Stimulated activated CD8-positive, alpha-beta memory T cell treated with anti-CD3 and anti-CD28 coated beads, Interleukin-2, amount 100 ng/mL, for 1 hour (primary cell): ENCODE measurements around the gene LYL1.

Source experiments
- DNase-seq, 2 donors: peaks; one replicate each; pipeline ENCODE4 v3.0.0-alpha.2; 2020; ENCODE audit warnings: low read depth in 2 of 2

Gene LYL1

GRCh38 chr19:13104848-13105711 is 2.4 kb upstream of the LYL1 start:
- no peak for DNase-seq

DNA sequence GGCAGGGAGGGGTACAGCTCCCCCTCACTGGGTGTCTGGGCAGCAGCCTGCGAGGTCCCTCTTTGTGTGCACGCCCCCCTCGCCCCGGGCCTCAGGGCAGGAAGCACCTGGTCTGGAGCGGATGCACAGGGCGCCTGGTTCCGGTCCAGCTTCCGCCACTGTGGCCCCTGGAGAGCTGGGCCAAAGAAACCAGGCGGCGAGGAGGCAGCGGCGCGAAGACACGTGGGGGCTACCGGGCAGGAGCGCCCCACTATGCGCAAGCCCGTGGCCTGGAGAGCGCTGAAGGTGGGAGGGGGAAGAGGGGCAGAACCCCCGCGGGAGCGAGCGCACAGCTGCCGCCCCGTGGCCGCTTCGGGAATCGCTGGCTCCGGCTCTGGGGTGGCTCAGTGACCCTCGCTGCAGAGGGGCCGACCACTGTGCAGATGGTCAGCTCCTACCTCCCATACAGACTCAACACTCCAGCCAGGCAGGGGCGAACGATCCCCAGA is 1.7 kb upstream of the LYL1 start:
- DNase-seq = peak in 1 of 2 donors; percentile 49

GRCh38 chr19:13103581-13104359 is 1.1 kb upstream of the LYL1 start:
- DNase-seq = no peak

DNA sequence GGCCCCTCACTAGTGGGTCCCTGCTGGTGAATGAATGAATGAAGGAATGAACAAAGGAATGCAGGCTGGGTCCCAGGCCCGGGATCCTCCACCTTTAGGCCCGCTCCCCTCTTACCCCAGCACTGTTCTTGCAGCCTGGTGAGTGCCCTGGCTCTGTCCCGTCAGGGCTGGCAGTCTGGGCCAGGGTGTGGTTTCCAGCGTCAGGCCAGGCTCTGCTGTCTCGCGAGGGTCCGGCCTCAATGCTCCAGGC is 317 bp downstream of the LYL1 start:
- no peak for DNase-seq

- no peak for DNase-seq
Observed at GRCh38 chr19:13101590-13102415, 855 bp downstream of the LYL1 start.

- no peak for DNase-seq
Observed at GRCh38 chr19:13100841-13101589, 1.6 kb downstream of the LYL1 start.

DNA sequence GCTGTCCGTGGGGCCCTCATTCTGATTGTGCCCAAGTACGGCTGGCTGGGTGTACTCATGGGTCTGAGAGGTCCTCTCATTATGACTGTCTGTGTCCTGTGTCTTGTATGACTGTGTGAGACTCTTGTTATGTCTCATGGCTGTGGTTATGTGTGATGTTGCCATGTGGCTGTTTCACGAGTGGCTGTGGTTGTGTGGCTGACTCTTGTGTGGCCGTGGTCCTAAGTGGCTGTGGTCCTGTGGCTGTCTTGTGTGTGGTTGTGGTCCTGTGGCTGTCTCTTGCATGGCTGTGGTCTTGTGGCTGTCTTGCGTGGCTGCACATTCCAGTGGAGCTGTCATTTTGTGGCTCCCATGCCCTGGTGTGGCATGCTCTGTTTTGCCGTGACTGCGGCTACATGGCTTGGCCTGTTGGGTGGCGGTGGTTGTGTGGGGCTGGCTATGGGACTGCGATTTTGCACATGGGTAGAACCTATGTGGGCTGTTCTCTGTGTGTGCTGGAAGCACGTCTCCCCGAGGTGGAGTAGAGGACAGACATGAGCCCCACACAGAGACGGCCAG is 2.5 kb downstream of the LYL1 start:
- no peak for DNase-seq

- peak; percentile 50 to 63 for DNase-seq
Observed at GRCh38 chr19:13099073-13099999, 3.3 kb downstream of the LYL1 start.

GRCh38 chr19:13098277-13099072 is 4.2 kb downstream of the LYL1 start:
- no peak for DNase-seq

DNA sequence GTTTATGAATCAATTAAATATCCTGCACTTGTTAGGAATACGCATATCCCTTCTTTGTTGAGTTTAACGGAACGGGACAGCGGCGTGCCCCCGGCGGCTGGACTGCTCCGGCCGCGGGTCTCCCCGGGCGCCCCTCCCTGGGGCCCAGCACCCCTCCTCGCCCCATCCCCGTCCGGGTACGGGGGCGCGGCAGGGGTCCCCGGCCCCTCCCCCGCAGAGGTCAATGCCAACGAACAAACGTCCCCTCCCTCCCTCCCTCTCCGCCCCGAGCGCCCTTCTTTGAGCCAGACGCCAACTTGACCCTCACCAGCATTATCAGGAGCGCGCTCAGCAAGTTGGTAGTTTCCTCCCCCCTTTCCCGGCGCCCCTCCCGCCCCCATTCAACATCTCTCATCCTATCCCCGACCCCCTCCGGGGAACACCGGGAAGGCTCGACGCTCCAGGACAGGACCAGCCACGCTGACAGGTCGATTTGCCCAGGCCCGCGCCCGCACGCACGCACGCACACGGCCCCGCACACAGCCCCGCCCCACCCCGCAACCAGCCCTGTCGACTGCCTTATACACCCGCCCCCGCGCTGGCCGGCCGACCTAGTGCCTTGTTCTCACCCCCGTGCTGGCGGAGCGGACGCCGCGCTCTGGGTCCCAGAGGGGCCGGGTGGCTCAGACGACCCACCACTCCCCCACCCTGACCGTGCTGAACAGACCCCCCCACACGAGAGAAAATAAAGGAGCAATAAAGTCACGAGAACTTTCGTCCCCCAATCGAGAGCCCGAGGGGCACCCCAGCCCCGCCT is 5.0 kb downstream of the LYL1 start:
- DNase-seq = no peak

DNA sequence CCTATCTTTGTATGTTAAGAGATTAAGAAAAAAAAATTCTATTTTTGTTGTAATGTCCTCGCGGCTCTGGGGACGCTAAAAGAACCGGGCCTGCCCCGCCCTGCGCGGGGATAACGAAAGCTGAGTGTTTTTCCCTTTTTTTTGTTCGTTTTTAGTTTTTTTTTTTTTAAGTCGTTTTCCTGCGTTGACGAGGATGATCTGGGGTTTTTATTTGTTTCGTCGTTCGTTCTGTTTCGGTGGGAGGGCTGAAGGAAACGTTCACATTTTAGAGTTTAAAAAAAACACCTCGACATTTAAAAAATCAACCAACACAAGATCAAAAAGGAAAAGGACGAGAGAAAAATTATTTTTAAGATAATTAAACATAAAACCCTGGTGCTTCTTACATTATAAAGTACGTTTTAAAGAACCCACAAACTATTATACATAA is 5.6 kb downstream of the LYL1 start:
- DNase-seq = no peak

GRCh38 chr19:13095934-13096927 is 6.4 kb downstream of the LYL1 start:
- DNase-seq = no peak

DNA sequence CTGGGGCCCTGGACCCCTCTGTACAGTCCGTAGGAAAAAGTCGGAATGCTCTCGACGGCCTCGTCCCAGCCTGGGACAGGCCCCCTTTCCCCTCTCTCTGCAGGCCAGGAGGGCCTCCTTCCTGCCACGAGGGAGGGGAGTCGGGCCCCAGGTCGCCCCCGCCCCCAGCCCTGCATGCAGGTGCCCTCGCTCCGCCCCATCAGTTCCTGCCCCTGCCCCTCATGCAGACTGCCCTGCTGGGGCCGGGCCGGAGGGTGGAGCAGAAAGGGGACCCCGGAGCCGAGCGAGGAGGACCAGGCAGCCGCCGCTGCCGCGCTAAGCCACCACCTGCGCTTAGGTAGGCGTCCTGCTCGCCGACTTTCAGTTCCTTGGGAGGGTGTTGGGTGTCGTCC is 7.3 kb downstream of the LYL1 start:
- DNase-seq = no peak

DNA sequence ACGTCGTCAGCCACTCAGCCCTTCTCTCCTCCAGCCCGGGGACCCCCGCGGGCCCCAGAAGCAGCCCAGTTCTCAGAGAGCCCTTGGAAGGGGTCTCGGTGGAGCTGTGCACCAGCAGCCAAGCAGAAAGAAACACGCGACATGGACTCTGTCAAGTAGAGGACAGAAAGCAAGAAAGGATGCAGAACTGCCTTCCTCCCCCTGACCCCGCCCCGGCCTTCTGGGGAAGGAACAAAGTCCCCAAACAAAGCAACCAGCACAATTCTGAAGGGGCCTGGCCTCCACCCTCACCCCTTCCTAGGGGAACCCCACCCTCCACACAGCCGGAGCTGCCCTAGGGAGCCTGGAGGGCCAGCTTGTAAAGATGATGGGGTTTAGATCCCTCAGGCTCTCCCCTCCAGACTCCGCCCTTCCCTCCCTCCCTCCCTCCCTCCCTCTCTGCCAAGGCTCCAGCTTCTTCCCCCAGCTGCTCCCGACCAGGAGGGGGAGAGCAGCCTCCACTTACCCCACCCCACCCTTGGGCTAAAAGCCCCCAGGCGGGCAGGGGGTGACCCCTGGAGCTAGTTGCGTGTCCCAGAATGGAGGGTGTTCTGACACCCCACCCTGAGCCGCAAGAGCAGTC is 7.8 kb downstream of the LYL1 start:
- DNase-seq = no peak

DNA sequence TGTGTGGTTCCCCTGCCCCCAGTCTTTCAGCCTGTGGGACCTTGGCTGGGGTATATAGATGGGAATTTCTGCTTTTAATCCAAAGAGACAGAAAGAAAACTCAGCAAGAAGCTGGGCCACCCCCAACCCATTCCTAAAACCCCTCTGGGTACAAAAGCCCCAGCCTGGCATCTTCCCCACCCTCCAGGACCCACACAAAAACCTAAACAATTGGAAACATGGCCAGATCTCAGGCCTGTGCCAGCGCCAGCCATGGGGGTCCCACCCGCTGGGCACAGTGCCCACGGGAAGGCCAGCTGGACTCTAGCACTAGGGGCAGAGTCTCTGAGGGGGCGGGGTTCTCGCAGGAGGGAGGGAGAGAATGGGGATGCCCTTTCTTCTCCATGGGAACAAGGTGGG is 8.6 kb downstream of the LYL1 start:
- DNase-seq = no peak

DNA sequence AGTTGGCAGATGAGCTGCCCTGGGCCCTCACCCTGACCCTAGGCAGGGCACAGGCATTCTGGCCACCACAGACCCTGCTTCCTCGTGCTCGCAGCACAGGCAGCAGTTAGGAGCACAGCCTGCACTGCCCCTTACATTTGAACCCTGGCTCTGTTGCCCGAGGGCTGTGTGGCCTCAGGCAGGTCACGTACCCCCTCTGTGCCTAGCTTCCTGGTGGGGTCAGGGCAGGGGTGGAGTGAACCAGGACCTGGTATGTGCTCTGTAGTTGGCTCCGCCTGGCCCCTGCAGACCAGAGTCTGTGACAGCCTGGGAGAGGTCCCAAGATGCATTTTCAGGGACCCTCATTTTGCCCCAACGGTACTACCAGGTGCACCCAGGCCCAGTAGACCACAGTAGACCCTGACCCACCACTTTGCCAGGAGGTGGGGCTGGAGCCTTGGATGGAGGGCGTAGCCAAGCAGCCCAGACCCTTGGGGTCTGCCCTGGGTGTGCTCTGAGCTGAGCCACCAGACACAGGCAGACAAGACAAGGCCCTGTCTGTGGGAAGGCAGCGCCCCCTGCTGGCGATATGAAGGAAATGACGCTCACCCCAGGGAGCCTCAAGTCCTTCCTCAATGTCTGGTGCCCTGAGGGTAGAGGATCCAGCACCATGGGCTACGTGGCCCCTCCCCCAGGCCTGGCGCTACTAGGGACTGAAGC is 9.1 kb downstream of the LYL1 start:
- peak; percentile 56 to 68 for DNase-seq
